HUES64 (cell line): Measurements from ENCODE around the gene DNAH17.

Experiments
- H3K27ac ChIP-seq: 2 replicates; pipeline ENCODE4 v1.7.0; 2013; ENCODE audit warnings: low read depth, low read length, inconsistent platforms
- H3K27me3 ChIP-seq: 2 replicates; pipeline ENCODE4 v1.6.1; 2013; ENCODE audit warnings: mild to moderate bottlenecking, low read length; ENCODE audit not compliant: insufficient read depth
- H3K36me3 ChIP-seq: 2 replicates; pipeline ENCODE4 v1.6.1; 2013; ENCODE audit warnings: mild to moderate bottlenecking, low read length; ENCODE audit not compliant: insufficient read depth
- H3K4me1 ChIP-seq: 2 replicates; pipeline ENCODE4 v1.6.1; 2013; ENCODE audit warnings: mild to moderate bottlenecking, low read length, moderate library complexity; ENCODE audit not compliant: insufficient read depth
- H3K4me3 ChIP-seq: 2 replicates; pipeline ENCODE4 v1.5.1; 2013; ENCODE audit warnings: mild to moderate bottlenecking, low read length, moderate library complexity
- H3K9ac ChIP-seq: 2 replicates; pipeline ENCODE4 v1.6.1; 2013; ENCODE audit warnings: mild to moderate bottlenecking, low read depth, low read length
- H3K9me3 ChIP-seq: 2 replicates; pipeline ENCODE4 v1.6.1; 2013; ENCODE audit warnings: low read depth, low read length; ENCODE audit not compliant: insufficient read depth
- WGBS: fragments of 150-250, 120-280 bp; methylation state at CpG from one replicate; pipeline ENCODE4 v1.1.7; 2013; ENCODE audit warnings: missing lambda C conversion rate; 5-methylcytosine and 5-hydroxymethylcytosine counted together

The DNAH17 gene

GRCh38 chr17:78433780-78434335 lies 143.3 kb downstream of the DNAH17 start:
- Histone ChIP-seq H3K4me3 (no peak overlapping the region), H3K27ac (no peak overlapping the region), H3K9ac (no peak overlapping the region; the same call in 1 of the 2 replicates), H3K36me3 (peaks cover 5% of the 10 kb centered on the region), H3K27me3 (no peaks in the 10 kb centered on the region), H3K4me1 (peaks cover 22% of the 10 kb centered on the region), H3K9me3 (no peaks in the 10 kb centered on the region)
- 92% methylated on average over 13 of the region's 13 CpGs for WGBS

- Histone ChIP-seq H3K9me3 (no peaks in the 10 kb centered on the region), H3K9ac (no peak overlapping the region; the same call in 1 of the 2 replicates), H3K36me3 (peaks cover 6% of the 10 kb centered on the region), H3K27me3 (no peaks in the 10 kb centered on the region), H3K27ac (no peak overlapping the region), H3K4me1 (peaks cover 22% of the 10 kb centered on the region), H3K4me3 (no peak overlapping the region)
- 88% methylated on average over 20 of the region's 20 CpGs for WGBS
These were observed 144.0 kb downstream of the DNAH17 start for GRCh38 chr17:78433013-78433727.

- Histone ChIP-seq H3K4me3 (no peak overlapping the region), H3K27ac (no peak overlapping the region), H3K9me3 (no peaks in the 10 kb centered on the region), H3K36me3 (peaks cover 7% of the 10 kb centered on the region), H3K27me3 (no peaks in the 10 kb centered on the region), H3K4me1 (peaks cover 22% of the 10 kb centered on the region), H3K9ac (no peak overlapping the region)
- 90% methylated on average over 21 of the region's 21 CpGs for WGBS
These were observed 144.8 kb downstream of the DNAH17 start for GRCh38 chr17:78432226-78433012.

GRCh38 chr17:78431692-78431958 lies 145.6 kb downstream of the DNAH17 start:
- Histone ChIP-seq H3K27me3 (no peaks in the 10 kb centered on the region), H3K36me3 (peaks cover 15% of the 10 kb centered on the region), H3K27ac (peak overlapping the region; percentile 55), H3K4me3 (no peak overlapping the region), H3K9me3 (no peaks in the 10 kb centered on the region), H3K9ac (no peak overlapping the region), H3K4me1 (peaks cover 22% of the 10 kb centered on the region)
- 81% methylated on average over 11 of the region's 11 CpGs for WGBS

- Histone ChIP-seq H3K4me1 (peaks cover 22% of the 10 kb centered on the region), H3K36me3 (peaks cover 19% of the 10 kb centered on the region), H3K9ac (no peak overlapping the region), H3K4me3 (no peak overlapping the region), H3K27me3 (no peaks in the 10 kb centered on the region), H3K27ac (peak overlapping the region; percentile 55), H3K9me3 (no peaks in the 10 kb centered on the region)
- 59% methylated on average over 20 of the region's 20 CpGs for WGBS
These were observed 146.1 kb downstream of the DNAH17 start for GRCh38 chr17:78430892-78431691.

- no peak overlapping the region for H3K27ac ChIP-seq
- no peak overlapping the region for H3K4me3 ChIP-seq
- no peak overlapping the region for H3K9ac ChIP-seq
- no peaks in the 10 kb centered on the region for H3K27me3 ChIP-seq
- peaks cover 16% of the 10 kb centered on the region for H3K4me1 ChIP-seq
- WGBS = 85% methylated on average over 10 of the region's 10 CpGs
- no peaks in the 10 kb centered on the region for H3K9me3 ChIP-seq
- peaks cover 32% of the 10 kb centered on the region for H3K36me3 ChIP-seq
These were observed 147.6 kb downstream of the DNAH17 start for GRCh38 chr17:78429618-78429995.

- Histone ChIP-seq H3K9ac (no peak overlapping the region), H3K4me1 (peaks cover 10% of the 10 kb centered on the region), H3K27me3 (no peaks in the 10 kb centered on the region), H3K36me3 (peaks cover 38% of the 10 kb centered on the region), H3K27ac (no peak overlapping the region), H3K4me3 (no peak overlapping the region), H3K9me3 (no peaks in the 10 kb centered on the region)
- WGBS = 94% methylated on average over 24 of the region's 24 CpGs
These were observed 148.2 kb downstream of the DNAH17 start for GRCh38 chr17:78428836-78429617.

GRCh38 chr17:78428025-78428575 lies 149.1 kb downstream of the DNAH17 start:
- no peak overlapping the region for H3K4me3 ChIP-seq
- peaks cover 47% of the 10 kb centered on the region for H3K36me3 ChIP-seq
- peaks cover 8% of the 10 kb centered on the region for H3K4me1 ChIP-seq
- no peak overlapping the region for H3K27ac ChIP-seq
- no peaks in the 10 kb centered on the region for H3K27me3 ChIP-seq
- no peaks in the 10 kb centered on the region for H3K9me3 ChIP-seq
- H3K9ac ChIP-seq = 0 out of 2 replicates have a peak overlapping the region, but pooled peaks have one; percentile 21
- WGBS = 92% methylated on average over 20 of the region's 20 CpGs

GRCh38 chr17:78427140-78427539 lies 150.1 kb downstream of the DNAH17 start:
- peaks cover 57% of the 10 kb centered on the region for H3K36me3 ChIP-seq
- no peaks in the 10 kb centered on the region for H3K9me3 ChIP-seq
- peaks cover 12% of the 10 kb centered on the region for H3K4me1 ChIP-seq
- no peaks in the 10 kb centered on the region for H3K27me3 ChIP-seq
- no peak overlapping the region for H3K4me3 ChIP-seq
- H3K9ac ChIP-seq = no peak overlapping the region
- H3K27ac ChIP-seq = no peak overlapping the region
- WGBS = 96% methylated on average over 11 of the region's 11 CpGs

GRCh38 chr17:78426293-78426879 lies 150.8 kb downstream of the DNAH17 start:
- no peaks in the 10 kb centered on the region for H3K9me3 ChIP-seq
- H3K36me3 ChIP-seq = peaks cover 60% of the 10 kb centered on the region
- no peak overlapping the region for H3K27ac ChIP-seq
- no peak overlapping the region for H3K9ac ChIP-seq
- no peak overlapping the region for H3K4me3 ChIP-seq
- WGBS = 96% methylated on average over 22 of the region's 22 CpGs
- peaks cover 10% of the 10 kb centered on the region for H3K4me1 ChIP-seq
- no peaks in the 10 kb centered on the region for H3K27me3 ChIP-seq
